Medulla oblongata (tissue), 1 donor: Measurements from ENCODE around the gene WAPL.

Experiments
- DNase-seq: peaks from one replicate; pipeline ENCODE4 v3.0.0-alpha.2; 2015; ENCODE audit errors: extremely low spot score

Gene WAPL

GRCh38 chr10:86411852-86412560, 109.6 kb downstream of the WAPL start:
- no peak for DNase-seq

- DNase-seq, result peak; percentile 70
These were observed 110.2 kb downstream of the WAPL start for GRCh38 chr10:86411281-86411841.

GRCh38 chr10:86410542-86411124, 111.0 kb downstream of the WAPL start:
- DNase-seq, result no peak

DNA sequence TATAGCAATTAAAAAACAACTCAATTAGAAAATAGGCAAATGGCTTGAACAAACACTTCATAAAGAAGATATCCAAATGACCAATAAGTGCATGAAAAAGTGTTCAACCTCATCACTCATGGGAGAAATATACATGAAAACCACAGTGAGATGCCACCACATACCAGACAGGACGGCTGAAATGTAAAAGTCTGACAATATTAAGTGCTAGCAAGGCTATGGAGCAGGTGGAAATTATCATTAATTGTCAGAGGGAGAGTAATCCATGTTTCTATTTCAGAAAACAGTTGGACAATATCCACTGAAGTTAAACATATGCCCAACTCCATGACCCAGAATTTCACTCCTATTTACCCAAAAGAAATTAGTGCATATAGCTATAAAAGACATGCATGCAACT, 112.4 kb downstream of the WAPL start:
- no peak for DNase-seq

GRCh38 chr10:86403183-86403797, 118.3 kb downstream of the WAPL start:
- DNase-seq, result peak; percentile 4

- peak; percentile 15 for DNase-seq
These were observed 119.2 kb downstream of the WAPL start for GRCh38 chr10:86402283-86402941.

DNA sequence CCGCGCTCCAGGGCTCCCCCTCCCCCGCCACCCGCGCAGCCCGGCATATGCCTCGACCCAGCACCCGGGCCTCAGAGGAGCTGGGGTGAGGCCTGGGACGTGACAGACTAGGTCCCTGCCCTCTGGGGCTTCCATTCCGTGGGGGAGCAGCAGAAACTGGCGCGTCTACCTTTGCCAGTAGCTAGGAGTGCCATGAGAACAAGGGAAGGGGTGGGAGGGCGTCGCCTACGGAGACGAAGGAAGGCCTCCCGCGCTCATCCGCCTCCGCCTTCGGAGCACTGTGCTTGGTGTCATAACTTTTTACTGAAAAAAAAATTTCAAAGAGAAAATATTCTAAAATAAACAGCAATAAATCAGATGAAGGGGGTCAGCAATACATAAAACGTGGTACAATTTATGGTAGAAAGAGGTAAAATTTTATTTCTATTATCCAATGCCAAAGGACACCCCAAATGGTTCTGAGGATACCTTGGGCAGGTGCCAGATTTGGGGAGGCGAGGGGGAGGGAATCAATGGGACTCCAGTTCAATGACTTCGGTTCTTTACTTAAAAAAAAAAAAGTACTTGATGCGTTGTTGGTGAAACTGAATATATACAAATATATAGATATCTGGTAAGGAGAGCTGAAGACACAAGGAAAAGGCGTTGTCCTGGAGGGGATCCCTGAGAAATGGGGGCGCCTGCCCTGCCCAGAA, 119.9 kb downstream of the WAPL start:
- DNase-seq, result peak; percentile 21

- DNase-seq, result peak; percentile 25
These were observed 120.6 kb downstream of the WAPL start for GRCh38 chr10:86400705-86401587.

- peak; percentile 97 for DNase-seq
These were observed 121.5 kb downstream of the WAPL start for GRCh38 chr10:86399879-86400704.

DNA sequence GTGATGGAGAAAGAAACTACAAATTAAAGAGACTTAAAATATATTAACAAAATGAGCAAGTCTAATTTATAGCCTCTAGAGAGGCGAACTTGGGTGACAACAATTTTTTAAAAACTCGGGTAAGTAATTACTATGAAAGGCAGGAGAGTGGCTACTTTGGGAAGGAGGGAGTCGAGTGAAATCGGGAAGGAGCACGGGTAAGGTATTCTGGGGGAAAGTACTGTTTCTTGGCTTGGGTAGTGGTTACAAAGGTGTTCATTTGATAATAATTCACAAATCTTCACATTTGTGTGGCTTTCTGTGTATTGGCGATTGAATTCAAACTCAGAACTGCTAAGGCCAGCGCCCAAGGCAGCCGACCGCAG, 122.1 kb downstream of the WAPL start:
- no peak for DNase-seq

- no peak for DNase-seq
These were observed 124.5 kb downstream of the WAPL start for GRCh38 chr10:86397120-86397519.

GRCh38 chr10:86393862-86394455, 127.6 kb downstream of the WAPL start:
- DNase-seq, result no peak

DNA sequence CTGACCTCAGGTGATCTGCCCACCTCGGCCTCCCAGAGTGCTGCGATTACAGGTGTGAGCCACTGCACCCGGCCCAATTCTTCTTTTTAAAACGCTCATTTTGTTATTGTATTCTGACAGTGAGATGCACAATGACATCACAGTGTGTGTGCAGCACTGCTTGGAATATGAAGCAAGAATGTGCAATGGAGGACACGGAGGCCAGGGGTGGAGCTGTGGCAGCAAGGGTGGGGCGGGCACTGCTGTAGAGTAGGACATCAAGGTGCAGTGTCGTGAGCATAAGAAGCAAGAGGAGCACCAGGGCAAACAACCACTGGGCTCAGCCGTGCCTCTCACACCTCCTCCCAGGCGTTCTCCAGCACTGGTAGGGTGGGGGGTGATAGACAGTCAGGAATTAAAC, 128.2 kb downstream of the WAPL start:
- no peak for DNase-seq

GRCh38 chr10:86392723-86393094, 128.9 kb downstream of the WAPL start:
- no peak for DNase-seq

DNA sequence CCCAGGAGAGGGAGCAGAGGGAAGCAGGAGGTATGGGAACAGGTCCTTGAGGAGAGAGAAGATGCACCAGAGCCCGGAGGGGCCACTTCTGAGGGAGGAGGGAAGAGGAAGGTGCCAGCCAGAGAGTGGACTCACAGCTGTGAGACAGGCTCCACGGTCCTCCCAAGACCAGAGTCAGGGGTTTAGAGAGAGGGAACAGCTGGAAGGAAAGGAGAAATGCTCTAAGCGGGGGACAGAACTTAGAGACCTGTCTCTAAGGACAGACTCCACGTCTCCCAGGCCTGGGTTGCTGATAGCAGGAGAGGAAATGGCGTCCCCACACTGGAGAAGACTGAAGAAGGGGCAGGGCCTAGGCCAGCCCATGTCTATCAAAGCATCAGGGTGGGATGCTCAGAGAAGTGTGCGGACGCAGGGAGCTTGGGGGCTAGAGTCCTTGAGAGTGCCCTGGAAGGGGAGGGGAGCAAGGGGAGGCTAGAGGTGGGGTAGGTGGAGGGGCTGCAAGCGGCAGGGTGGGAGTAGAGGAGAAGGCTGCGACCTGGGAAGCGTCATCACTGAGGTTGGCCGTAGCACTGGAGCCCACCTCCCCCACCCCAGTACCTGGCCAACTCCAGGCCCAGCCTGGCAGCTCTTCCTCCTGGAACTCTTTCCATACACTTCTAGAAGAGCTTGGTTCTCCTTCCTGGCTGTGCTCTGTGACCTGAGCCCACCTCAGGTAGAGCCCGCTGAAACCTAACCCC, 129.4 kb downstream of the WAPL start:
- DNase-seq, result no peak

DNA sequence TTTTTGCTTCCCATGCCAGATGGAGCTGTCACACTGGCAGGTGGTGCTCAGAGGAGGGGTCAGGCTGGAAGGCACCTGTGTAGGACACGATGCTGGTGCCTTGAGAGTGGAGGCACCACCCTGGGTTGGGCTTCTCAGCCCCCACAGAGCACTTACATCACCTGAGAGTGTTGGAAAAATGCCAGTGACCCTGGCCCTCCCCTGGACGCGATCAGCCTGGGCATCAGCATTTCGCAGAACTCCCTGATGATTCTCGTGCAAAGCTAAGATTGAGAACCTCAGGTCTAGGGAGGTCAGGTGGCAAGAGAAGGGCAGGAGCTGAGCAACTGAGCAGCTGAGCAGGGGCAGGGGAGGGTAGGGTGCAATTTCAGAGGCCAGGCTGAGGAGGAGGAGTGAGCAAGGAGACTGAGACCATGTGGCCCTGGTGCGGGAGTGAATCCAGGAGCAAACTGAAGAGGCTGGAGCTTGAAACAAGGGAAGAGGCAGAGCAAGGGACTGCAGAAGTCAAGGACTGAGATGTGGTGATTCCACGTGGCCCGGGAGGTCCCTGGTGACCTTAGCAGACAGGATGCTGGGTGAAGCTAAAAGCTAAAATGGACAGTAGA, 130.3 kb downstream of the WAPL start:
- no peak for DNase-seq

DNA sequence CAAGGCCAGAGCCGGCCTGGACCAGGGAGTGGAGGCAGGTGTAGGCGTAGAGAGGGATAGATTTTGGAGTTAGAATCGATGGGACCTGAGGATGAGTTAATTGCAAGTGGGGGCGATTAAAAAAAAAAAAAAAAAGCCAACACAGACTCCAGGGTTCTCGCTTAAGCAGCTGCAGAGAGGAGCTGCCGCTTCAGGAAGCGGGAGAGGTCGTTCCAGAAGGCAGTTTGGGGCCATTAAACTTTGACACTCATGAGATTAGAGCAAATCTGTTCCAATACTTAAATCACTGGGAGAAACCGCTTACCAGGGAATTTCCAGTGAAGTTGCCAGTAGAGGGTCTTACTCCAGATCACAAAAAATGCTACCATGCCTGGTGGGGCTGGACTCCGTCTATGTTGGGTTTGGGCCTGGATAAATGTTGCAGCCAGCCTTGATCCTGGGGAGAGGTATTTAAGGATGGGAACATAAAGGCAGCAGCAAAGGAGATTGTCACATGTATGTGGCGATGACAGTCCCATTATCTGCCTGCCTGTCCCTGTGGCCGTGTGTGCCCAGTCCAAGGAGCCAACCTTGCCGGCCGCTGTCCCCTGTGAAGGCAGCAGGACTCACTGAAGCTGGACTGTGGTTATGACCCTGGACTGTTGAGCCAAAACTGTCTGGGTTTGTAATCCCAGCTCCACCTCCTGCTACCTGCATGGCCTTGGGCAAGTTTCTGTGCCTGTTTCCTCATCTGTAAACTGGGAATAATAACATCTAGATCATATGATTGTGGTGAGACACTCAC, 131.1 kb downstream of the WAPL start:
- DNase-seq, result no peak
